ENCODE data around the gene CCDC197.

The CCDC197 gene

DNA sequence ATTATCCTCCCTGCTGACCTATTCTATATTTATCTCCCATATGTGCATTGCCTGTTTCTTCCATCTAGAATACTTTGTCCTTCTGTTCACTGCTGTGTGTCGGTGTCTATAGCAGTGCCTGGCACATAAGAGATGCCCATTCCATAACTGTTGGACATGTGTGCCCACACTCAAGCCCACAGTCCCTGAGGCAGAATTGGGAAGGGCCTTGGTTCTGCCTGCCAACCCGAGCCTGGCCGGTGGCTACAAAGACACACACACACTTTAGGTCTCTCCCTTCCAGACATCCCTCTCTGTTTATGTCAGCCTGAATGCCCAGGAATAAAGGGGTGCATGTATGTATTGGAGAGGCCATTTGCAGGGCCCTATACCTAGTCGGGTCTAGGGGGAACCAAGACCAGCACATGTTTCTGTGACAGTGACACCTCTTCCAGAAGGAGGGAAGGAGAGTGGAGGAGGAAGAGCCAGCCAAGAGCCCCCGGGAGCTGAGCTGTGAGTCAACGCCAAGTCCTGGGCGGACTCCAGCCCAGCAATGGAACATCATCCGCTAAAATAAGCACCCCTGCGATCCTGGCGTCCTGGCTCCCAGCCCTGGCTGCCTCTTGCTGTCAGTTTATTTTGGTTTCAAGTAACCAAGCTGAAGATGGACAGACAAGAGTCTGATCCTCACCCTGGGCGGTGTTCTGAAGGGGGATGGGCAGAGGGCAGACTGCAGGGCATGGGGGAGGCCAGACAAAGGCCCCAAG is 16.5 kb upstream of the CCDC197 start:
- no peak for DNase-seq

GRCh38 chr14:93981316-93982229 is 15.5 kb upstream of the CCDC197 start:
- no peak for DNase-seq

DNA sequence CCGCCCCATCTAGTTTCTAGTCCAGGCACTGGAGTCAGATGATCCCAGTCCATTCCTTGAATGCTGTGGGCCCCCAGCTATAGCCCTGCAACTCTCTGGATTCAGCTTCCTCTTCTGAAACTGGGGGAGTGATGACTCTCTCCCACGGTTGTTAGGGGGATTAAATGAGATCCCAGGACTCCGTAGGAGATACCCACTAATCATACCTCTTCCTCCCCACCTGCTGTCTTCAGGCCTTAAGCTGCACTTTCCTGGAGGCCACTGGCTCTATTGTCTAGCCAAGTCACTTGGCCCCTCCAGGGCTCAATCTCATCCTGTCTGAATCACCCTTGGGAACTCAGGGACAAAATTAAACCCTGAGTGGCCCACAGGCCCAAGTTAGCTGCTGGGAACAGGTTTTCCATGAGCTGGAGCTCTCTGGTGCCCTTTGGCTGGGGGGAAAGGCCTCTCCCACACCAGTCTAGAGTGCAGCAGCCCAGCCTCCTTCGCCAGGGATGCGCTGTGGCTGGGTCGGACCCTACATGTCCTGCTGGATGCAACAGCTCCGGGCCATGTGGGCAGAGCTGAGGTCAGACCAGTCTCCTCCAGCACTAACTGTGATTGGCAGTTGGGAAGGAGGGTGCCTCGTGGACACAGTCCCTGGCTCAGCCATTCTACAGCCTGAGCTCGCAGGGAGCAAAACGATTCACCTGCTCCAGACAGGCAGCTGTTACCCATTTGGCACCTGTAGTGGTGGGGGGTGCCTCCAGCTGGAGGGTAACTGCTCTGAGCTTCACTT is 14.7 kb upstream of the CCDC197 start:
- no peak for DNase-seq

GRCh38 chr14:93984070-93984469 is 13.0 kb upstream of the CCDC197 start:
- DNase-seq: no peak

- DNase-seq: no peak
Observed at GRCh38 chr14:93984987-93985410, 12.1 kb upstream of the CCDC197 start.

GRCh38 chr14:93986955-93987354 is 10.1 kb upstream of the CCDC197 start:
- no peak for DNase-seq

GRCh38 chr14:93987376-93987775 is 9.7 kb upstream of the CCDC197 start:
- DNase-seq: no peak

GRCh38 chr14:93987815-93988476 is 9.2 kb upstream of the CCDC197 start:
- no peak for DNase-seq

- DNase-seq: no peak
Observed at GRCh38 chr14:93989939-93990338, 7.2 kb upstream of the CCDC197 start.

DNA sequence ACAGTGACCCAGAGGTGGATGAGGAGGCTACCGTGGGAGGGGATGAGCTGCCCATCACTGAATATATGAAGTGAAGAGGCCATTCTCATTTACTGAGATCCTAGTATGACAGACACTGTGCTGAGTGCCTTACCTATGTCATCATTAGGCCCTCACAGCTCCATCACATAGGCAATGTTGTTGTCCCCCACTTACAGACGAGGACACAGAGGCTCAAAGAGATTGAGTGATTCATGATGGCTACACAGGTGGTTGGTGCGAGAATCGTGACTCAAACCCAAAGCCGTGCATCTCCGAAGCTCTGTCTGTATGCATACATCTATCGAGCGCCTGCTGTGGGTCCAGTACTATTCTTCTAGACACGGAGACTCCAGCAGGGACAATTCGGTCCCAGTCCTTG is 5.9 kb upstream of the CCDC197 start:
- no peak for DNase-seq

DNA sequence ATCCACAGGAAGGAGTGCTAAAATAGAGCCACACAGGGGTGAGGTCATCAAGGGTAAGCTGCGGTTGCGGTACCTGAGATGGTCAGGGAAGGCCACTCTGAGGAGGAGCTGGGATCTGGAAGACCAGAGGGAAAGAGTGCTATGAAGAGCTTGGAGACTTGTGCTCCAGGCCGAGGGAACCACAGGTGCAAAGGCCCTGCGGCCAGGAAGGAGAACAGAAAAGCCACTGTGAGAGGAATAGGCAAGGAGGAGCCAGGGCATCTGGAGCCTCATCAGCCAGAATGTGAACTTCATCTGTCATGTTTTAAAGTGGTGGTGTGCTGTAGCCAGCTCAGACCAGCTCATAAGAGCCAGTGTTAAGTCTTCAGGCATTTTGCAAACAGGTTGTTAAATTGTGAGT is 5.5 kb upstream of the CCDC197 start:
- DNase-seq: no peak

GRCh38 chr14:93993382-93993781 is 3.7 kb upstream of the CCDC197 start:
- DNase-seq: no peak

DNA sequence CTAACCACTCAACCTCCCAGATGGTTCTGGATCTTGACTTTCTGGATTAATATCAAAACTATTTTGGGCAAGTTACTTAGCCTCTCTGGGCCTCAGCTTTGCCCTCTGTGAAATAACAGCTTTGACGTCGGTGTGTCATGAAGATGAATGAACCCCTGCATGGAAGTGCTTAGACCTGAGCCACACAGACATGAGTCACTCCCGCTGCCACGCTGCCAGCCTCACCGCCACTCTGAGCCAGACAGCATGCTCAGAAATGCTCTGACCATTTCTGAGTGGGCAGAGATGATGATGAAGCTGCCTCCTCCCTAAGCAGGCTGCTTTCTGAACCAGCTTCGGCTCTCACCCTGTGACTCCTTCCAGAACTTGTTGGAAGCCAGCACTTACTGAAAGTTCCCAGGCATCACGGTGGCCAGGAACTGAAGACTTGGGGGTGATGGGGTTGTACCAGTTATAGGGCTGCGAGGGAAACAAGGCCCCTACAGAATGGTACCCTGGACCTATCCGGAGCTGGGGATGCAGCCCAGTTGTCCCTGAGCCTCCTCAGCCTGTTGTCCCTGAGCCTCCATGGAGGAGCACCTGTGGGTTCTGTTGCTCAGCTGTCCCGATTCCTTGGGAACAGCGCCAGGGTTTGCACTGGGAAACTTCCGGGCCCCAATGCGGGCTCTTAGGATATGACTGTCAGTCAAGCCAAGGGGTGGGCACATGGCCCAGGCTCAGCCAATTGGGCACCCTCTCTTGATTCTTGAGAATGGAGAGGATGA is 2.0 kb upstream of the CCDC197 start:
- DNase-seq: no peak

DNA sequence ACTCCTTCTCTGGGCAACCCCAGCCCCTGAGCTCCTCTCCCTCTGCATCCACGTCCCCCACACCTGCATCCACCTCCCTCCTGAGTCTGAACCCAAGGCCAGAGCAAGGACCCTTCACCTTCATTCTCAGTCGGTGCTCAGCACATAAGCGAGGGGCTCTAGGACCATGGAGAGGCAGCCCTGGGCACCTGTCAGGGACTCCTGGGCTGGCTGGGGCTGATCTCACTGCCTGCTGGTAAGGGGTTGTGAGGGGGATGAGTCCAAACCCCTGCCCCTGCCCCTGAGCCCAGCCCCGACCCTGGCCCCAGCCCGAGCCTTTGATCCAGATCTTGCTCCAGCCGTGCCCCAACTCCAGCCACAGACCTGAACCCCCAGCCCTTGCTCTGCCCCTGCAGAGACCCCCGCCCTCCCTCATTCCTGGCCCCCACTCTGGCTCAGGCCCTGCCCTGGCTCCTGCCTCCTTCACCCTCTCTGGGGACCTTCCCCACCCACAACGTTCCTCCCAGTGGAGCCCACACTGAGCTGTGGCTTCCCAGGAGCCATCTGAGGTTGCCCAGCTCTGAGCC is 888 bp upstream of the CCDC197 start:
- no peak for DNase-seq

GRCh38 chr14:93997916-93998870 is 1.1 kb downstream of the CCDC197 start:
- no peak for DNase-seq

GRCh38 chr14:93998871-93999403 is 1.8 kb downstream of the CCDC197 start:
- DNase-seq: no peak

- DNase-seq: no peak
Observed at GRCh38 chr14:93999573-93999972, 2.5 kb downstream of the CCDC197 start.

- DNase-seq: no peak
Observed at GRCh38 chr14:94000267-94000666, 3.2 kb downstream of the CCDC197 start.

- DNase-seq: no peak
Observed at GRCh38 chr14:94001016-94001415, 3.9 kb downstream of the CCDC197 start.

Measured in CD4-positive, alpha-beta T cell treated with Interleukin-1 beta for 1 hour (primary cell).